OCI-LY1 (cell line): Measurements from ENCODE around the gene ZNF653.

Source experiments
- CTCF ChIP-seq: fragments of 200-600 bp; sonication (generic), shearing (Covaris generic); IDR thresholded peaks from 2 replicates; pipeline ENCODE4 v1.5.1; 2017; ENCODE audit warnings: mild to moderate bottlenecking, antibody characterized with exemption, low read length, moderate library complexity, mixed read lengths
- EZH2 ChIP-seq: fragments of 200-600 bp; sonication (generic), shearing (Covaris generic); IDR thresholded peaks from 2 replicates; pipeline ENCODE4 v1.8.0; 2017; ENCODE audit warnings: borderline replicate concordance, mixed run types, mild to moderate bottlenecking, antibody characterized with exemption, low read length, moderate library complexity, mixed read lengths

GRCh38 chr19:11534948-11535347, 29.3 kb upstream of the ZNF653 start:
- TF ChIP-seq CTCF (no peak), EZH2 (no peak)
